ENCODE data around the gene RFTN1. TPM values are rescaled to one million over a fixed set of nuclear protein-coding genes. Genes with fewer than 3 reads are reported as not detected.
"Not testable (repeated sequence)": the region's sequence is repeated elsewhere in the genome, so short reads cannot be mapped to it uniquely, and the experiment has no call there.

Gene RFTN1
- total and polyA plus RNA-seq, 12 donors: 8.3 to 35.7 (median 17.4) TPM

DNA sequence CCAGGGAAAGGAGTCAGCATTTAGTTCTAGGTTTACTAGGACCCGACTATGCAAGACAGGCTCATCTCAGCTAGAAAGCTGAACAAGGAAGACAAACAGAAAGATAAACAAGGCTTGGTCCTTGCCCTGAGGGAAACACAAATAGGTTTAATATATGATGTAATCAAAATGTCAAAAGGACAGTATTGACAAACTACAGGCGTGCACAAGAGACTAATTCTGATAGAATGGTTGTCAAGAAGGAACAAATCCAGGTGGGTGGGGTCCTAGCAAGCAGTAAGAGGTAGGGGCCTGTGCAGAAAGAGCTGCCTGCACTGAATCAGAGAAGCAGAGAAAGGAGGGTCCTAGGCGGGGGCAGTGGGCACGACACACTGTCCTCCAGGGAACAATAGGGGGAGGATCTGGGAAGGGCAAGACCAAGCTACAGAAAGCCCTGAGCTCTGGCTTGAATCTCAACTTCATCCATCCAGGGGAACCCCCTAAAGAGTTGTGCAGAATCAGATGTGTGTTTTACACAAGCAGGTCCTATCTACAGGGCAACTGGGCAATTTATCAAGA, 23.4 kb downstream of the RFTN1 start:
- Histone ChIP-seq H3K4me3 (no peak overlapping the region), H3K36me3 (replicated peaks in 1 of 2) (no peaks in the 10 kb centered on the region), H3K9me3 (replicated peaks in 1 of 3) (no peaks in the 10 kb centered on the region), H3K27me3 (no peaks in the 10 kb centered on the region), H3K27ac (no peak overlapping the region), H3K4me1 (replicated peaks in 1 of 2) (peaks cover 0 to 9% of the 10 kb centered on the region in 2 donors)
- no peak for TF ChIP-seq POLR2A (IDR thresholded peaks at IDR 0.05)
- DNase-seq: no peak
- intact Hi-C loops (cut with DNase I): no loop called here
- WGBS, 4 donors: 50 to 59% (median 55%) methylated on average over 4 of the region's 4 CpGs

DNA sequence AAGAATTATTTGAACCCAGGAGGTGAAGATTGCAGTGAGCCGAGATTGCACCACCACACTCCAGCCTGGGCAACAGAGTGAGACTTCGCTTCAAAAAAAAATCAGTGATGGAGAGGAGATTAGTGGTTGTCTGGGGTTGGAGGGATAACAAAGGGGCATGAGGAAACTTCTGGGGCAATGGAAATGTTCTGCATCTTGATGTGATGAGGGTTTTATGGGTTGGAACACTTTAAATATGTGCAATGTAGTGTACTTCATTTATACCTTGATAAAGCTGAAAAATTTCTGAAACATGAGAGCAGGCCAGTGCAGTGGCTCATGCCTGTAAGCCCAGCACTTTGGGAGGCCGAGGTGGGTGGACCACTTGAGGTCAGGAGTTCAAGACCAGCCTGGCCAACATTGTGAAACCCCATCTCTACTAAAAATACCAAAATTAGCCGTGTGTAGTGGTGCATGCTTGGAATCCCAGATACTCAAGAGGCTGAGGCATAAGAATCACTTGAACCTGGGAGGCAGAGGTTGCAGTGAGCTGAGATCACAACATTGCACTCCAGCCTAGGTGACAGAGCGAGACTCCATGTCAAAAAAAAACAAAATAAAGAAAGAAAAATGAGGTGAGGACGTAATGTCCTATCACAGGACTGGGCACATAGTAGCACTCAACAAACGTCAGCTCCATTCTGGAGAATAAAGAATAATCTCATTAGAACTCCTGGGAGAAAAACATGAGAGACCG, 24.0 kb downstream of the RFTN1 start:
- H3K27ac ChIP-seq; H3K4me1 ChIP-seq (replicated peaks in 1 of 2); intact Hi-C loops (cut with DNase I); H3K4me3 ChIP-seq; H3K9me3 ChIP-seq (replicated peaks in 1 of 3); H3K27me3 ChIP-seq; DNase-seq; H3K36me3 ChIP-seq (replicated peaks in 1 of 2): not testable (repeated sequence)
- WGBS, 4 donors: 74 to 77% (median 74%) methylated on average over 8 of the region's 8 CpGs

DNA sequence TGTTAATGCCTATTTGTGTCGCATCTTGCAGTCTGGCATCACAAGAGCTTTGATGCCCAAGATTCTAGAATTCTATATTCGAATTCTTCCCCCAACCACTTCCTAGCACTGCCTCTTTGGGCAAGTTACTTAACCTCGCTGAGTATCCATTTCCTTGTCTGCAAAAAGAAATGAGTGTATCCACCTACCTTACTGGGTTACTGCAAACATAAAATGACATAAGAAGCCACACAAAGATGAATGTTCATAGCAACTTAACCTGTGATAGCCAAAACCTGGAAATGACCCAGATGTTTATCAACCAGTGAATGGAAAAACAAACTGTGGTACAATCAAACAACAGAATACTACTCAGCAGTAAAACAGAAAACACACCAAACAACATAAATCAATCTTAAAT, 24.9 kb downstream of the RFTN1 start:
- Histone ChIP-seq H3K9me3 (replicated peaks in 1 of 3) (no peaks in the 10 kb centered on the region), H3K27ac (no peak overlapping the region), H3K4me3 (no peak overlapping the region), H3K4me1 (replicated peaks in 1 of 2) (peaks cover 0 to 5% of the 10 kb centered on the region in 2 donors), H3K27me3 (no peaks in the 10 kb centered on the region), H3K36me3 (replicated peaks in 1 of 2) (no peaks in the 10 kb centered on the region)
- TF ChIP-seq POLR2A (IDR thresholded peaks at IDR 0.05): no peak
- TF ChIP-seq, protein P1, sequence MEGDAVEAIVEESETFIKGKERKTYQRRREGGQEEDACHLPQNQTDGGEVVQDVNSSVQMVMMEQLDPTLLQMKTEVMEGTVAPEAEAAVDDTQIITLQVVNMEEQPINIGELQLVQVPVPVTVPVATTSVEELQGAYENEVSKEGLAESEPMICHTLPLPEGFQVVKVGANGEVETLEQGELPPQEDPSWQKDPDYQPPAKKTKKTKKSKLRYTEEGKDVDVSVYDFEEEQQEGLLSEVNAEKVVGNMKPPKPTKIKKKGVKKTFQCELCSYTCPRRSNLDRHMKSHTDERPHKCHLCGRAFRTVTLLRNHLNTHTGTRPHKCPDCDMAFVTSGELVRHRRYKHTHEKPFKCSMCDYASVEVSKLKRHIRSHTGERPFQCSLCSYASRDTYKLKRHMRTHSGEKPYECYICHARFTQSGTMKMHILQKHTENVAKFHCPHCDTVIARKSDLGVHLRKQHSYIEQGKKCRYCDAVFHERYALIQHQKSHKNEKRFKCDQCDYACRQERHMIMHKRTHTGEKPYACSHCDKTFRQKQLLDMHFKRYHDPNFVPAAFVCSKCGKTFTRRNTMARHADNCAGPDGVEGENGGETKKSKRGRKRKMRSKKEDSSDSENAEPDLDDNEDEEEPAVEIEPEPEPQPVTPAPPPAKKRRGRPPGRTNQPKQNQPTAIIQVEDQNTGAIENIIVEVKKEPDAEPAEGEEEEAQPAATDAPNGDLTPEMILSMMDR (IDR thresholded peaks at IDR 0.05): no peak
- DNase-seq: no peak
- intact Hi-C loops (cut with DNase I): no loop called here
- 74 to 86% (median 76%) methylated on average over 3 of the region's 3 CpGs for WGBS, 4 donors

DNA sequence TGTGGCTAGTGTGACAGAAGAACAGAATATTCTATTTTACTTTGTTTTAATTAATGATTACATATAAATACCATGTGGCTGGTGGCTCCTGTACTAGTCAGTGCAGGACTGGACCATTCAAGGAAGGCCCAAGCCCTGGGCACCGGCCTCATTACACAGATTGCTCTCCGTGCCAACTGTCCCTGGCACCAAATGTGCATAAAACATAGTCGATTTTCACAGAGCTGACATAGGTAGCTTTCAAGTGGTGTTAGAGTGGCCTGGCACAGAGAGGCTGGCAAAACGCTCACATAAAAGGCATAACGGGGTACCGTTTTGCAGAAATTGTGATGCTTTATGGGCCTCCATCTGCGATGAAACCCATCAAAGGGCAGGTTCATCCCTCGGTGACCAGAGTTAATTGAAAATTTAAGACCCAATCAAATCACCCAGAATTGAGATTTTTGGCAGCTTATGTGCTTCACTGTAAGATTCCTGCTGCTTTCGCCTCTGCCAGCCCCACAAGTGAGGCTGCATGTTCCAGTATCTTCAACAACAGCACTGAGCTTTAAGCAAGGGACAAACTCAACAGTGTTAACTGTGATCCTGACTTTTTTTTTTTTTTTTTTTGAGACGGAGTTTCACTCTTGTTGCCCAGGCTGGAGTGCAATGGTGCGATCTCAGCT, 25.9 kb downstream of the RFTN1 start:
- H3K9me3 ChIP-seq (replicated peaks in 1 of 3): no peaks in the 10 kb centered on the region
- WGBS, 4 donors: 87 to 91% (median 88%) methylated on average over 11 of the region's 11 CpGs
- TF ChIP-seq, protein P1 (IDR thresholded peaks at IDR 0.05): no peak
- no peak for TF ChIP-seq POLR2A (IDR thresholded peaks at IDR 0.05)
- H3K4me3 ChIP-seq: no peak overlapping the region
- no peak for DNase-seq
- peaks cover 0 to 15% of the 10 kb centered on the region in 2 donors for H3K4me1 ChIP-seq (replicated peaks in 1 of 2)
- H3K27me3 ChIP-seq: no peaks in the 10 kb centered on the region
- intact Hi-C loops (cut with DNase I): no loop called here
- H3K36me3 ChIP-seq (replicated peaks in 1 of 2): no peaks in the 10 kb centered on the region
- no peak overlapping the region for H3K27ac ChIP-seq

DNA sequence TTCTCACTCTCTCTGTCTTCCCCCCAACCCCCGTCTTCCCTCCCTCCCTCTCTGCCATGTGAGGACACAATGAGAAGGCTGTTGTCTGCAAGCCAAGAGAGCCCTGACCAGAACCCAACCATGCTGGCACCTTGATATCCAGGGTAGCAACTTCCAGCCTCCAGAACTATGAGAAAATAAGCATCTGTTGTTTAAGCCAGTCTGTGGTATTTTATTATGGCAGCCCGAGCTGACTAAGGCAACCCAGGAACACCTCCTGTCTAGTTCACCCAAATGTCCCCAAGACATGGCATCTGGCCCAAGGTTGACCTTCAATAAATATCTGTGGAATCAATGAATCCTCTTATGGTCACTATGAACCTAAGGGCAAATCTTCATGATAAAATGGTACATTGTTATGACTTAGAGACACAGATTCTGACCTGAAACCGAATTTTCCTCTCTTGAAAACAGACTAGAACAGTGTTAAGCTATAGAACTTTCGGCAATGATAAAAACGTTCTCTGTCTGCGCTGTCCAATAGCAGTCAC, 26.5 kb downstream of the RFTN1 start:
- Histone ChIP-seq H3K4me3 (no peak overlapping the region), H3K4me1 (replicated peaks in 1 of 2) (peaks cover 0 to 22% of the 10 kb centered on the region in 2 donors), H3K9me3 (replicated peaks in 1 of 3) (no peaks in the 10 kb centered on the region), H3K36me3 (replicated peaks in 1 of 2) (no peaks in the 10 kb centered on the region), H3K27ac (no peak overlapping the region), H3K27me3 (no peaks in the 10 kb centered on the region)
- 80 to 90% (median 85%) methylated on average over 6 of the region's 6 CpGs for WGBS, 4 donors
- TF ChIP-seq, protein P1 (IDR thresholded peaks at IDR 0.05): no peak
- no peak for TF ChIP-seq POLR2A (IDR thresholded peaks at IDR 0.05)
- intact Hi-C loops (cut with DNase I): no loop called here
- no peak for DNase-seq
